Fibroblast of the aortic adventitia (primary cell): ENCODE data around the gene CLBA1. TPM values are rescaled to one million over a fixed set of nuclear protein-coding genes. Genes with fewer than 3 reads are reported as not detected.
"Not testable (repeated sequence)": the region's sequence is repeated elsewhere in the genome, so short reads cannot be mapped to it uniquely, and the experiment has no call there.

Source experiments
- DNase-seq: peaks from one replicate; pipeline ENCODE4 v3.0.0-alpha.2; 2010; ENCODE audit warnings: low read depth
- H3K4me3 ChIP-seq: 2 replicates; pipeline ENCODE4 v1.5.1; 2011; ENCODE audit warnings: low read depth, mild to moderate bottlenecking, control low read depth, low read length, moderate library complexity
- CTCF ChIP-seq: IDR thresholded peaks from 2 replicates; pipeline ENCODE4 v1.5.1; 2011; ENCODE audit warnings: mild to moderate bottlenecking, low read length, control low read depth, inconsistent platforms; ENCODE audit not compliant: insufficient read depth
- total RNA-seq: library from RNA; depleted of rRNA; stranded (reverse); fragments of >200 nt; gene quantifications from 2 replicates; pipeline ENCODE4 v1.2.3, GENCODE V29; 2012; ENCODE audit warnings: low replicate concordance

The CLBA1 gene
- total RNA-seq, 1 donor: 8.0 TPM

GRCh38 chr14:104945986-104946965 lies 39.3 kb upstream of the CLBA1 start:
- not testable (repeated sequence) for DNase-seq

GRCh38 chr14:104947201-104947600 lies 38.4 kb upstream of the CLBA1 start:
- H3K4me3 ChIP-seq, DNase-seq: not testable (repeated sequence)

More at GRCh38 chr14:104945986-104946965, 39.3 kb upstream of the CLBA1 start:
- H3K4me3 ChIP-seq: not testable (repeated sequence)

- not testable (repeated sequence) for DNase-seq, H3K4me3 ChIP-seq
Observed at GRCh38 chr14:104947881-104948735, 37.5 kb upstream of the CLBA1 start.

- DNase-seq: no peak
- H3K4me3 ChIP-seq: no peak overlapping the region
- no peak for TF ChIP-seq CTCF
Observed at GRCh38 chr14:104948736-104949031, 36.9 kb upstream of the CLBA1 start.

GRCh38 chr14:104949406-104949955 lies 36.1 kb upstream of the CLBA1 start:
- not testable (repeated sequence) for DNase-seq, H3K4me3 ChIP-seq

- TF ChIP-seq CTCF: no peak
Observed at GRCh38 chr14:104950021-104950420, 35.6 kb upstream of the CLBA1 start.

GRCh38 chr14:104950701-104951100 lies 34.9 kb upstream of the CLBA1 start:
- not testable (repeated sequence) for H3K4me3 ChIP-seq, DNase-seq

More at GRCh38 chr14:104950021-104950420, 35.6 kb upstream of the CLBA1 start:
- no peak overlapping the region for H3K4me3 ChIP-seq
- no peak for DNase-seq

- DNase-seq, H3K4me3 ChIP-seq: not testable (repeated sequence)
Observed at GRCh38 chr14:104951863-104952657, 33.5 kb upstream of the CLBA1 start.

- no peak for TF ChIP-seq CTCF
- no peak for DNase-seq
- H3K4me3 ChIP-seq: no peak overlapping the region
Observed at GRCh38 chr14:104953097-104953496, 32.5 kb upstream of the CLBA1 start.
